HEK293 (cell line): ENCODE measurements around the gene PIN1.

Experiments used
- CTCF ChIA-PET: fragments of 350-600 bp; formaldehyde crosslinking; extraction: SDS; loops from one replicate; lab custom pipeline; 2021; ENCODE audit warnings: antibody characterized with exemption; lab: Yijun Ruan, JAX
- POLR2A ChIA-PET: fragments of 300-600 bp; formaldehyde crosslinking; extraction: SDS; loops from one replicate; lab custom pipeline; 2020; ENCODE audit warnings: antibody characterized with exemption, inconsistent platforms; lab: Yijun Ruan, JAX
- H3K27ac ChIP-seq: fragments of 200-500 bp; sonication (Bioruptor generic); 2 replicates; pipeline ENCODE4 v1.5.1; 2014; ENCODE audit warnings: low read depth, low read length, control low read depth, inconsistent platforms; ENCODE audit errors: extremely low read depth
- H3K36me3 ChIP-seq, 2 experiments: fragments of 200-500 bp in 1 of 2; sonication (Bioruptor generic) in 1 of 2; 1 replicate in 1 of 2; 2 replicates in 1 of 2; pipeline ENCODE4 v1.5.1; 2014 to 2017; ENCODE audit warnings: inconsistent platforms in 2 of 2, low read length in 2 of 2; ENCODE audit not compliant: control insufficient read depth in 2 of 2, insufficient read depth in 1 of 2
- H3K4me1 ChIP-seq: fragments of 200-500 bp; sonication (Bioruptor generic); 2 replicates; pipeline ENCODE4 v1.5.1; 2014; ENCODE audit warnings: mild to moderate bottlenecking, low read length, inconsistent platforms; ENCODE audit not compliant: control insufficient read depth, insufficient read depth
- H3K4me3 ChIP-seq: 2 replicates; pipeline ENCODE4 v1.5.1; 2011; ENCODE audit warnings: low read depth, mild to moderate bottlenecking, control low read depth, low read length, moderate library complexity
- H3K9me3 ChIP-seq: fragments of 200-500 bp; sonication (Bioruptor generic); 2 replicates; pipeline ENCODE4 v1.5.1; 2014; ENCODE audit warnings: low read depth, low read length, inconsistent platforms; ENCODE audit not compliant: control insufficient read depth, insufficient read depth
- AEBP2 ChIP-seq: fragments of 450-650 bp; formaldehyde crosslinking; IDR thresholded peaks from 2 replicates; pipeline ENCODE4 v1.5.1; 2016; ENCODE audit warnings: missing biosample characterization, missing genetic modification characterization, borderline replicate concordance
- GLI4 ChIP-seq: fragments of 450-650 bp; formaldehyde crosslinking; IDR thresholded peaks from 2 replicates; pipeline ENCODE4 v1.5.1; 2016; ENCODE audit warnings: missing biosample characterization, missing genetic modification characterization
- IKZF3 ChIP-seq: fragments of 450-650 bp; IDR thresholded peaks from 2 replicates; pipeline ENCODE4 v1.5.0; 2018; ENCODE audit warnings: missing biosample characterization, mild to moderate bottlenecking, missing genetic modification characterization, moderate library complexity
- KLF17 ChIP-seq: fragments of 450-650 bp; formaldehyde crosslinking; IDR thresholded peaks from 2 replicates; pipeline ENCODE4 v1.5.1; 2016; ENCODE audit warnings: missing biosample characterization, missing genetic modification characterization
- KLF7 ChIP-seq: fragments of 450-650 bp; formaldehyde crosslinking; IDR thresholded peaks from 2 replicates; pipeline ENCODE4 v1.5.1; 2016; ENCODE audit warnings: missing biosample characterization, missing genetic modification characterization, borderline replicate concordance
- SP3 ChIP-seq: fragments of 450-650 bp; formaldehyde crosslinking; IDR thresholded peaks from 2 replicates; pipeline ENCODE4 v1.5.1; 2016; ENCODE audit warnings: missing biosample characterization, missing genetic modification characterization
- ZBTB20 ChIP-seq: fragments of 450-650 bp; formaldehyde crosslinking; IDR thresholded peaks from 2 replicates; pipeline ENCODE4 v1.5.1; 2016; ENCODE audit warnings: missing biosample characterization, missing genetic modification characterization
- ZFP69B ChIP-seq: fragments of 450-650 bp; formaldehyde crosslinking; IDR thresholded peaks from 2 replicates; pipeline ENCODE4 v1.5.1; 2016; ENCODE audit warnings: missing biosample characterization, missing genetic modification characterization
- ZNF10 ChIP-seq: fragments of 450-650 bp; formaldehyde crosslinking; IDR thresholded peaks from 2 replicates; pipeline ENCODE4 v1.5.1; 2017; ENCODE audit warnings: missing biosample characterization, missing genetic modification characterization
- ZNF132 ChIP-seq: fragments of 450-650 bp; formaldehyde crosslinking; IDR thresholded peaks from 2 replicates; pipeline ENCODE4 v1.5.1; 2017; ENCODE audit warnings: missing biosample characterization, missing genetic modification characterization, borderline replicate concordance
- ZNF146 ChIP-seq: fragments of 450-650 bp; formaldehyde crosslinking; IDR thresholded peaks from 2 replicates; pipeline ENCODE4 v1.5.1; 2016; ENCODE audit warnings: missing biosample characterization, missing genetic modification characterization
- ZNF23 ChIP-seq: fragments of 450-650 bp; formaldehyde crosslinking; IDR thresholded peaks from 2 replicates; pipeline ENCODE4 v1.5.1; 2016; ENCODE audit warnings: missing biosample characterization, missing genetic modification characterization, borderline replicate concordance
- ZNF248 ChIP-seq: fragments of 450-650 bp; formaldehyde crosslinking; IDR thresholded peaks from 2 replicates; pipeline ENCODE4 v1.5.1; 2017; ENCODE audit warnings: missing biosample characterization, missing genetic modification characterization
- ZNF335 ChIP-seq: fragments of 450-650 bp; formaldehyde crosslinking; conservative IDR thresholded peaks from 2 replicates; pipeline ENCODE4 v1.5.1; 2016; ENCODE audit warnings: missing biosample characterization, missing genetic modification characterization
- ZNF341 ChIP-seq: fragments of 450-650 bp; formaldehyde crosslinking; IDR thresholded peaks from 2 replicates; pipeline ENCODE4; 2016; ENCODE audit warnings: low read depth, missing biosample characterization, missing genetic modification characterization
- ZNF426 ChIP-seq: fragments of 450-650 bp; formaldehyde crosslinking; IDR thresholded peaks from 2 replicates; pipeline ENCODE4 v1.5.1; 2017; ENCODE audit warnings: missing biosample characterization, missing genetic modification characterization, mild to moderate bottlenecking, inconsistent platforms, moderate library complexity
- ZNF449 ChIP-seq: fragments of 450-650 bp; formaldehyde crosslinking; IDR thresholded peaks from 2 replicates; pipeline ENCODE4 v1.5.1; 2017; ENCODE audit warnings: missing biosample characterization, mild to moderate bottlenecking, missing genetic modification characterization, moderate library complexity
- ZNF544 ChIP-seq: fragments of 450-650 bp; formaldehyde crosslinking; IDR thresholded peaks from 2 replicates; pipeline ENCODE4 v1.5.0; 2017; ENCODE audit warnings: missing biosample characterization, missing genetic modification characterization
- ZNF548 ChIP-seq: fragments of 450-650 bp; formaldehyde crosslinking; IDR thresholded peaks from 2 replicates; pipeline ENCODE4 v1.5.1; 2016; ENCODE audit warnings: missing biosample characterization, missing genetic modification characterization
- ZNF626 ChIP-seq: fragments of 450-650 bp; sonication (Bioruptor Pico); formaldehyde crosslinking; IDR thresholded peaks from 2 replicates; pipeline ENCODE4 v1.5.1; 2018; ENCODE audit warnings: missing biosample characterization, missing genetic modification characterization, inconsistent platforms
- ZNF629 ChIP-seq: fragments of 450-650 bp; formaldehyde crosslinking; IDR thresholded peaks from 2 replicates; pipeline ENCODE4 v1.5.1; 2017; ENCODE audit warnings: missing biosample characterization, missing genetic modification characterization
- ZNF654 ChIP-seq: fragments of 450-650 bp; formaldehyde crosslinking; IDR thresholded peaks from 2 replicates; pipeline ENCODE4 v1.5.1; 2016; ENCODE audit warnings: low read depth, missing biosample characterization, missing genetic modification characterization
- ZNF692 ChIP-seq: fragments of 450-650 bp; formaldehyde crosslinking; IDR thresholded peaks from 2 replicates; pipeline ENCODE4 v1.5.1; 2016; ENCODE audit warnings: missing biosample characterization, missing genetic modification characterization
- ZNF707 ChIP-seq: fragments of 450-650 bp; formaldehyde crosslinking; IDR thresholded peaks from 2 replicates; pipeline ENCODE4 v1.5.1; 2016; ENCODE audit warnings: missing biosample characterization, missing genetic modification characterization
- TF ChIP-seq, protein P1 (sequence below): fragments of 450-650 bp; formaldehyde crosslinking; IDR thresholded peaks from 2 replicates; pipeline ENCODE4 v1.5.1; 2016; ENCODE audit warnings: missing biosample characterization, missing genetic modification characterization
- TF ChIP-seq, protein P2 (sequence below): sonication (generic); formaldehyde crosslinking; IDR thresholded peaks from 2 replicates; pipeline ENCODE4 v1.8.1; 2022; ENCODE audit warnings: mild to moderate bottlenecking, moderate library complexity, missing genetic modification reagents
- TF ChIP-seq, protein P3 (sequence below): fragments of 450-650 bp; formaldehyde crosslinking; IDR thresholded peaks from 2 replicates; pipeline ENCODE4 v1.5.1; 2016; ENCODE audit warnings: missing biosample characterization, missing genetic modification characterization

The PIN1 gene

DNA sequence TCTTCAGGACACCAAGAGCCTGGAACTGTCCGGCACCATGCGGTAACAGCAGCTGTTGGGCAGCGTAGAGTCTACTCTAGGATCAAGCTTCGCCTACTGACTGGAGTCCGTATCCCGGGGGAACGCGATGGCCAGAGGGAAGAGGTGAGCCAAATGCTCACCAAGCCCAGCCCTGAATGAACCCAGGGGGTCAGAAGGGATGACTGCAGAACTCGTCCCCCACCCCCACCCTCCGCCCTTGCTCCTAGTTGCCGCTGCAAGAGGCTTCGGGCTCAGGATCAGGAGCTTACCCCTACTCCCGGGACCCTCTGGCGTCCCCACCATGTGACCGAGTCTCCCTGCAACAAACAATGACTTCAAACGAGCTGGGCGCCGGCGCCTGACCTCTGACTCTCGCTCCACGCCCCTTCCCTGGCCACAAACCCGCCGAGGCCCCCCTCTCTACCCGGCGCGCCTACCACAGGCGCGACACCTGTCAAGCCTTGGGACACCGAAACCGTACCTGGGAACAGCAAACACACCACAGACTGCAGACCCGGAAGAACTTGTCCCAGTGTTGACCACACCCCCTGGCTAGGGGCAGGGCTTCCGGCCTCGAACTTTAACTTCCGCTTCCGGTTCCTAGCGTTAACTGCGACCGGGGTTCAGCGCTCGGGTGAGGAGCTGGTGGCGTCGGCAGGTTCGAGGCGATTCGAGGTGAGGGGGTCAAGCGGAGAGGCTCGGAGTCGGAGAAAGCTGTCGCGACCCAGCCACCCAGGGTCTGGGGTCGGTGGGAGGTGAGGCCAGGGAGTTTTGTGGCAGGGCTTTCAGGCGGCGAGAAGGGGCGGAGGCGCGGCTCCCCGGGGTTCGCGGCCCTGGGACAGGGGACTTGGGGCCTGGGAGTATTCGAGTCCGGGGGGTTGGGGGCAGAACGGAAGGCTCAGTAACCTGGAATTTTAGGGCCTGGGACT is 7.6 kb upstream of the PIN1 start, which contains the start of gene UBL5:
UBL5 (plus strand) TSS at position 630 of the 950 bp plus-strand sequence. CDS start 420 bp downstream, outside the sequence.
- POLR2A ChIA-PET: interaction anchor here (0.5 to 2.6 kb wide), 10 partner anchors 9 to 1314 kb away, joined by 3 to 29 read pairs (median 4); partner anchors contain the start of genes FBXL12, S1PR2 and ZNF414
- no peaks in the 10 kb centered on the region; the same call in 1 of the 2 replicates for H3K4me1 ChIP-seq
- H3K36me3 ChIP-seq: peaks cover 4 to 25% of the 10 kb centered on the region in 2 experiments; a peak in 2 of 3 replicates
- peak within 1 kb of the TSS; percentile 77 for H3K4me3 ChIP-seq
- CTCF ChIA-PET: interaction anchor here (0.5 to 0.9 kb wide), 5 partner anchors 18 to 1057 kb away, joined by 3 to 5 read pairs (median 4); no protein-coding TSS in a partner anchor
- no peaks in the 10 kb centered on the region for H3K9me3 ChIP-seq
- peak within 1 kb of the TSS; percentile 56; the same call in 1 of the 2 replicates for H3K27ac ChIP-seq
- no peak for TF ChIP-seq ZNF248 (tag by site-specific recombination)
- TF ChIP-seq ZNF341 (tag by site-specific recombination): peak; percentile 79
- TF ChIP-seq, protein P1, sequence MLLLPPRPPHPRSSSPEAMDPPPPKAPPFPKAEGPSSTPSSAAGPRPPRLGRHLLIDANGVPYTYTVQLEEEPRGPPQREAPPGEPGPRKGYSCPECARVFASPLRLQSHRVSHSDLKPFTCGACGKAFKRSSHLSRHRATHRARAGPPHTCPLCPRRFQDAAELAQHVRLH (tag by site-specific recombination): 0 out of 2 replicates have a peak, but pooled peaks have one; percentile 13
- no peak for TF ChIP-seq ZNF544 (tag by site-specific recombination)
- no peak for TF ChIP-seq ZNF626 (tag by site-specific recombination)
- no peak for TF ChIP-seq ZNF426 (tag by site-specific recombination)
- peak; percentile 96 for TF ChIP-seq SP3 (tag by site-specific recombination)
- TF ChIP-seq, protein P2, sequence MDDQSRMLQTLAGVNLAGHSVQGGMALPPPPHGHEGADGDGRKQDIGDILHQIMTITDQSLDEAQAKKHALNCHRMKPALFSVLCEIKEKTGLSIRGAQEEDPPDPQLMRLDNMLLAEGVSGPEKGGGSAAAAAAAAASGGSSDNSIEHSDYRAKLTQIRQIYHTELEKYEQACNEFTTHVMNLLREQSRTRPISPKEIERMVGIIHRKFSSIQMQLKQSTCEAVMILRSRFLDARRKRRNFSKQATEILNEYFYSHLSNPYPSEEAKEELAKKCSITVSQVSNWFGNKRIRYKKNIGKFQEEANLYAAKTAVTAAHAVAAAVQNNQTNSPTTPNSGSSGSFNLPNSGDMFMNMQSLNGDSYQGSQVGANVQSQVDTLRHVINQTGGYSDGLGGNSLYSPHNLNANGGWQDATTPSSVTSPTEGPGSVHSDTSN (CRISPR knock-in tag): peak; percentile 22; the same call in 1 of the 2 replicates
- no peak for TF ChIP-seq IKZF3 (tag by site-specific recombination)
- TF ChIP-seq ZNF548 (tag by site-specific recombination): no peak
- peak; percentile 100 for TF ChIP-seq ZBTB20 (tag by site-specific recombination)
- peak; percentile 89 for TF ChIP-seq ZNF335 (tag by site-specific recombination)
- no peak for TF ChIP-seq ZNF707 (tag by site-specific recombination)
- TF ChIP-seq AEBP2 (tag by site-specific recombination): no peak
- TF ChIP-seq ZNF629 (tag by site-specific recombination): peak; percentile 21; the same call in 1 of the 2 replicates
- TF ChIP-seq ZNF146 (tag by site-specific recombination): no peak
- 0 out of 2 replicates have a peak, but pooled peaks have one; percentile 10 for TF ChIP-seq ZFP69B
- 0 out of 2 replicates have a peak, but pooled peaks have one; percentile 27 for TF ChIP-seq KLF17 (tag by site-specific recombination)
- no peak for TF ChIP-seq ZNF23 (tag by site-specific recombination)
- no peak for TF ChIP-seq ZNF10
- TF ChIP-seq ZNF692 (tag by site-specific recombination): peak; percentile 40; the same call in 1 of the 2 replicates
- no peak for TF ChIP-seq KLF7 (tag by site-specific recombination)
- TF ChIP-seq GLI4: peak; percentile 27; the same call in 1 of the 2 replicates
- TF ChIP-seq ZNF132 (tag by site-specific recombination): no peak
- TF ChIP-seq, protein P3, sequence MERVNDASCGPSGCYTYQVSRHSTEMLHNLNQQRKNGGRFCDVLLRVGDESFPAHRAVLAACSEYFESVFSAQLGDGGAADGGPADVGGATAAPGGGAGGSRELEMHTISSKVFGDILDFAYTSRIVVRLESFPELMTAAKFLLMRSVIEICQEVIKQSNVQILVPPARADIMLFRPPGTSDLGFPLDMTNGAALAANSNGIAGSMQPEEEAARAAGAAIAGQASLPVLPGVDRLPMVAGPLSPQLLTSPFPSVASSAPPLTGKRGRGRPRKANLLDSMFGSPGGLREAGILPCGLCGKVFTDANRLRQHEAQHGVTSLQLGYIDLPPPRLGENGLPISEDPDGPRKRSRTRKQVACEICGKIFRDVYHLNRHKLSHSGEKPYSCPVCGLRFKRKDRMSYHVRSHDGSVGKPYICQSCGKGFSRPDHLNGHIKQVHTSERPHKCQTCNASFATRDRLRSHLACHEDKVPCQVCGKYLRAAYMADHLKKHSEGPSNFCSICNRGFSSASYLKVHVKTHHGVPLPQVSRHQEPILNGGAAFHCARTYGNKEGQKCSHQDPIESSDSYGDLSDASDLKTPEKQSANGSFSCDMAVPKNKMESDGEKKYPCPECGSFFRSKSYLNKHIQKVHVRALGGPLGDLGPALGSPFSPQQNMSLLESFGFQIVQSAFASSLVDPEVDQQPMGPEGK: peak; percentile 50; the same call in 1 of the 2 replicates
- no peak for TF ChIP-seq ZNF449 (tag by site-specific recombination)
- no peak for TF ChIP-seq ZNF654 (tag by site-specific recombination)
